ENCODE results near the gene DR1.
"Not testable (repeated sequence)": the region's sequence is repeated elsewhere in the genome, so short reads cannot be mapped to it uniquely, and the experiment has no call there.

Gene DR1

GRCh38 chr1:93362237-93362636, 16.5 kb downstream of the DR1 start:
- Histone ChIP-seq H3K4me2 (ENCODE audit: low read length) (no peak overlapping the region), H3K27me3 (ENCODE audit: control insufficient read depth, insufficient read depth, low read length) (no peaks in the 10 kb centered on the region), H3K4me1 (no peaks in the 10 kb centered on the region), H3K9me3 (ENCODE audit: control insufficient read depth, low read length) (no peaks in the 10 kb centered on the region), H2AFZ (no peak overlapping the region), H3K4me3 (ENCODE audit: low read depth, low read length) (no peak overlapping the region), H3K9ac (no peak overlapping the region), H3K27ac (no peak overlapping the region), H3K36me3 (ENCODE audit: control insufficient read depth, insufficient read depth, low read length) (no peaks in the 10 kb centered on the region), H3K79me2 (peaks cover 8% of the 10 kb centered on the region)
- no peak for TF ChIP-seq CTCF (IDR thresholded peaks at IDR 0.05)

- Histone ChIP-seq H3K4me3 (ENCODE audit: low read depth, low read length) (no peak overlapping the region), H3K27ac (no peak overlapping the region), H3K79me2 (no peaks in the 10 kb centered on the region), H3K4me1 (no peaks in the 10 kb centered on the region), H3K36me3 (ENCODE audit: control insufficient read depth, insufficient read depth, low read length) (no peaks in the 10 kb centered on the region), H3K9ac (no peak overlapping the region), H2AFZ (no peak overlapping the region), H3K4me2 (ENCODE audit: low read length) (no peak overlapping the region), H3K27me3 (ENCODE audit: control insufficient read depth, insufficient read depth, low read length) (no peaks in the 10 kb centered on the region), H3K9me3 (ENCODE audit: control insufficient read depth, low read length) (no peaks in the 10 kb centered on the region)
- no peak for TF ChIP-seq CTCF (IDR thresholded peaks at IDR 0.05)
Measured at GRCh38 chr1:93365813-93366212, 20.1 kb downstream of the DR1 start.

GRCh38 chr1:93369734-93370133, 24.0 kb downstream of the DR1 start:
- Histone ChIP-seq H3K9ac (no peak overlapping the region), H3K27me3 (ENCODE audit: control insufficient read depth, insufficient read depth, low read length) (no peaks in the 10 kb centered on the region), H3K4me2 (ENCODE audit: low read length) (no peak overlapping the region), H3K4me1 (no peaks in the 10 kb centered on the region), H3K27ac (no peak overlapping the region), H2AFZ (no peak overlapping the region), H3K9me3 (ENCODE audit: control insufficient read depth, low read length) (no peaks in the 10 kb centered on the region), H3K4me3 (ENCODE audit: low read depth, low read length) (no peak overlapping the region), H3K79me2 (no peaks in the 10 kb centered on the region), H3K36me3 (ENCODE audit: control insufficient read depth, insufficient read depth, low read length) (no peaks in the 10 kb centered on the region)
- TF ChIP-seq CTCF (IDR thresholded peaks at IDR 0.05), result no peak

DNA sequence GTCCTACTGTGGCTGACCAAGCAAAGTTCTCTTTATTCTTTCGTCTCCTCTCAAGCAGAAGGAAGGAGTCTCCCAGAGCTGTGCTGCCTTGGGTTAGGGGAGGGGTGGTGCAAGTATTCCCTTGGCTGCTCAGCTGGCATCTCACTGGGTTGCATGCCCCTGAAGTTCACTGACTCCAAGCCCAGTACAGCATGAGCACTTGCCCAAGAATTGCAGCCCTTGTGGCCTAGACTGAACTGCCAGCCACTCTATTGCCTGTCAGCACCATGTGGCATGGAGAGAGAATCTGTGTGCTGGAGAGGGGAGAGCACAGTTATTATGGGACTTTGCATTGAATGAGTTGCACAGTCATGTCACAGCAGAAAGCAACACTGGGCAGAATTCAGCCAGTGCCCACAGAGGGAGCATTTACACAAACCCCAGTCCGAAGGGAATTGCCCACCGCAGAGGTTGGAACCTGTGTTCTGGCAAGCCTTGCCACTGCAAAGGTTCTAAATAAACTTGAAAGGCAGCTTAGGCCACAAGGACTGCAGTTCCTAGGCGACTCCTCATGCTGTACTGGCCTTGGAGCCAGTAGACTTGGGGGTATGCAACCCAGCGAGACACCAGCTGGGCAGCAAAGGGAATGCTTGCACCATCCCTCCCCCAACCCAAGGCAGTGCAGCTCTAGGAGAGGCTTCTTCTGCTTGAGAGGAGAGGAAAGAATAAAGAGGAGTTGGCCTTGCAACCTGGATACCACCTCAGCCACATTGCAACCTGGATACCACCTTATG, 28.8 kb downstream of the DR1 start:
- H3K4me3 ChIP-seq (ENCODE audit: low read depth, low read length), result no peak overlapping the region
- no peaks in the 10 kb centered on the region for H3K4me1 ChIP-seq
- no peak overlapping the region for H3K27ac ChIP-seq
- H3K9me3 ChIP-seq (ENCODE audit: control insufficient read depth, low read length), result no peaks in the 10 kb centered on the region
- H3K9ac ChIP-seq, result no peak overlapping the region
- no peaks in the 10 kb centered on the region for H3K79me2 ChIP-seq
- no peak for TF ChIP-seq CTCF (IDR thresholded peaks at IDR 0.05)
- no peak overlapping the region for H2AFZ ChIP-seq
- H3K27me3 ChIP-seq (ENCODE audit: control insufficient read depth, insufficient read depth, low read length), result no peaks in the 10 kb centered on the region
- no peak overlapping the region for H3K4me2 ChIP-seq (ENCODE audit: low read length)
- no peaks in the 10 kb centered on the region for H3K36me3 ChIP-seq (ENCODE audit: control insufficient read depth, insufficient read depth, low read length)

DNA sequence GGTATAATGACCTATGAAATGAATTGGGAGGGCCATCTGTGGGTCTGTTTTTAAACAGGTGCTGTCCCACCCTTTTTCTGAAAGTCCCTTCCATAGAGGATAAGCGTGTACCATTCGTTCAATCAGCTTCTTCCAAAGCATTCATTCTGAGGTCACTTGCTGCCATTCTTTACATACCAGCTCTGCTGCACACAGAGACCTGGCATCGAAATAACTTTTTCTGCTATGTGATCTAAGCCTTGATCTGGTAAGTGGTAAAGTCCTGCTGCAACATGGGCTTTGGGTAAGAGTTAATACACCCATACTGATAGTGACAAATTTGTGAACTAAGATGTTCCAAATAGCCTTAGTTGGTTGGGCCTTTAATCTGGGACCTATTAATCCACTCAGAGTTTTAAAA, 38.9 kb downstream of the DR1 start:
- no peak overlapping the region for H3K9ac ChIP-seq
- no peak overlapping the region for H3K27ac ChIP-seq
- H3K4me2 ChIP-seq (ENCODE audit: low read length), result no peak overlapping the region
- no peaks in the 10 kb centered on the region for H3K4me1 ChIP-seq
- TF ChIP-seq CTCF (IDR thresholded peaks at IDR 0.05), result no peak
- H3K4me3 ChIP-seq (ENCODE audit: low read depth, low read length), result no peak overlapping the region
- no peaks in the 10 kb centered on the region for H3K79me2 ChIP-seq
- H3K36me3 ChIP-seq (ENCODE audit: control insufficient read depth, insufficient read depth, low read length), result no peaks in the 10 kb centered on the region
- no peaks in the 10 kb centered on the region for H3K27me3 ChIP-seq (ENCODE audit: control insufficient read depth, insufficient read depth, low read length)
- H2AFZ ChIP-seq, result no peak overlapping the region
- H3K9me3 ChIP-seq (ENCODE audit: control insufficient read depth, low read length), result no peaks in the 10 kb centered on the region

GRCh38 chr1:93386268-93386667, 40.6 kb downstream of the DR1 start:
- H3K36me3 ChIP-seq (ENCODE audit: control insufficient read depth, insufficient read depth, low read length); H3K9ac ChIP-seq; H3K4me3 ChIP-seq (ENCODE audit: low read depth, low read length); H3K4me1 ChIP-seq; H2AFZ ChIP-seq; H3K79me2 ChIP-seq; H3K4me2 ChIP-seq (ENCODE audit: low read length); H3K27me3 ChIP-seq (ENCODE audit: control insufficient read depth, insufficient read depth, low read length); H3K27ac ChIP-seq; H3K9me3 ChIP-seq (ENCODE audit: control insufficient read depth, low read length): not testable (repeated sequence)
